ENCODE results near the gene GLP2R.

The GLP2R gene

GRCh38 chr17:9843152-9844010, 17.7 kb downstream of the GLP2R start:
- no peak for TF ChIP-seq CTCF (IDR thresholded peaks at IDR 0.05; ENCODE audit: extremely low read depth, insufficient read depth, missing control alignments)
- in situ Hi-C loops (cut with MboI; ENCODE audit: low pct_unique_long_range_greater_than_20kb, low sequenced_read_pairs, unreplicated experiment): no loop called here
- no peak for DNase-seq (ENCODE audit: low spot score)

- no peak for TF ChIP-seq CTCF (IDR thresholded peaks at IDR 0.05; ENCODE audit: extremely low read depth, insufficient read depth, missing control alignments)
- DNase-seq (ENCODE audit: low spot score): no peak
- in situ Hi-C loops (cut with MboI; ENCODE audit: low pct_unique_long_range_greater_than_20kb, low sequenced_read_pairs, unreplicated experiment): no loop called here
Measured at GRCh38 chr17:9844153-9844552, 18.4 kb downstream of the GLP2R start.

GRCh38 chr17:9845306-9845705, 19.6 kb downstream of the GLP2R start:
- DNase-seq (ENCODE audit: low spot score): no peak
- TF ChIP-seq CTCF (IDR thresholded peaks at IDR 0.05; ENCODE audit: extremely low read depth, insufficient read depth, missing control alignments): no peak
- in situ Hi-C loops (cut with MboI; ENCODE audit: low pct_unique_long_range_greater_than_20kb, low sequenced_read_pairs, unreplicated experiment): no loop called here

GRCh38 chr17:9850151-9850550, 24.4 kb downstream of the GLP2R start:
- DNase-seq (ENCODE audit: low spot score): no peak
- no peak for TF ChIP-seq CTCF (IDR thresholded peaks at IDR 0.05; ENCODE audit: extremely low read depth, insufficient read depth, missing control alignments)
- in situ Hi-C loops (cut with MboI; ENCODE audit: low pct_unique_long_range_greater_than_20kb, low sequenced_read_pairs, unreplicated experiment): no loop called here

GRCh38 chr17:9854255-9854654, 28.5 kb downstream of the GLP2R start:
- in situ Hi-C loops (cut with MboI; ENCODE audit: low pct_unique_long_range_greater_than_20kb, low sequenced_read_pairs, unreplicated experiment): no loop called here
- TF ChIP-seq CTCF (IDR thresholded peaks at IDR 0.05; ENCODE audit: extremely low read depth, insufficient read depth, missing control alignments): no peak

GRCh38 chr17:9855036-9855435, 29.3 kb downstream of the GLP2R start:
- TF ChIP-seq CTCF (IDR thresholded peaks at IDR 0.05; ENCODE audit: extremely low read depth, insufficient read depth, missing control alignments): no peak
- no peak for DNase-seq (ENCODE audit: low spot score)
- in situ Hi-C loops (cut with MboI; ENCODE audit: low pct_unique_long_range_greater_than_20kb, low sequenced_read_pairs, unreplicated experiment): no loop called here

More at GRCh38 chr17:9854255-9854654, 28.5 kb downstream of the GLP2R start:
- no peak for DNase-seq (ENCODE audit: low spot score)
